Lower lobe of right lung (tissue), 2 donors: ENCODE data around the gene CPA2. TPM values are rescaled to one million over a fixed set of nuclear protein-coding genes. Genes with fewer than 3 reads are reported as not detected.
"Not testable (repeated sequence)": the region's sequence is repeated elsewhere in the genome, so short reads cannot be mapped to it uniquely, and the experiment has no call there.

Source experiments
- ATAC-seq, 2 donors: fragments of 200-7000 bp; cut with Tn5 transposase; one replicate each; pipeline ENCODE4 v1.9.1; 2020 to 2022; ENCODE audit warnings: mild to moderate bottlenecking in 2 of 2, moderate library complexity in 2 of 2
- DNase-seq: peaks from one replicate; pipeline ENCODE4 v3.0.0-alpha.2; 2020
- H3K27ac ChIP-seq: fragments of 200-600 bp; one replicate; pipeline ENCODE4 v1.8.0; 2022
- H3K27me3 ChIP-seq: fragments of 200-600 bp; one replicate; pipeline ENCODE4 v1.8.0; 2022; ENCODE audit warnings: low read depth
- H3K36me3 ChIP-seq: fragments of 200-600 bp; one replicate; pipeline ENCODE4 v1.8.0; 2022; ENCODE audit warnings: mild to moderate bottlenecking
- H3K4me1 ChIP-seq: fragments of 200-600 bp; one replicate; pipeline ENCODE4 v1.8.0; 2022
- H3K4me3 ChIP-seq: fragments of 200-600 bp; one replicate; pipeline ENCODE4 v1.8.0; 2022; ENCODE audit warnings: mild to moderate bottlenecking
- H3K9me3 ChIP-seq: fragments of 200-600 bp; one replicate; pipeline ENCODE4 v1.8.0; 2022
- intact Hi-C: fragments of 100-400 bp; cut with DNase I; formaldehyde crosslinking; loops from one replicate; pipeline ENCODE4 v1.11.0; 2022
- total RNA-seq: library from RNA; stranded (reverse); fragmentation: NEBNext Ultra II Directional; extraction: Animal tissue kit (Norgen Biotek cat#: 25700); gene quantifications from one replicate; pipeline ENCODE4 v1.2.1, GENCODE V29; 2021
- TF ChIP-seq, protein P1 (sequence below): fragments of 200-600 bp; IDR thresholded peaks from one replicate; pipeline ENCODE4 v1.8.0; 2022; ENCODE audit warnings: antibody characterized with exemption, mild to moderate bottlenecking
- donor health status: DM: no; HTN: yes; CAD: no; lungs with severe emphysema.

Gene CPA2
- total RNA-seq, 1 donor from 2014 or later, result not detected

DNA sequence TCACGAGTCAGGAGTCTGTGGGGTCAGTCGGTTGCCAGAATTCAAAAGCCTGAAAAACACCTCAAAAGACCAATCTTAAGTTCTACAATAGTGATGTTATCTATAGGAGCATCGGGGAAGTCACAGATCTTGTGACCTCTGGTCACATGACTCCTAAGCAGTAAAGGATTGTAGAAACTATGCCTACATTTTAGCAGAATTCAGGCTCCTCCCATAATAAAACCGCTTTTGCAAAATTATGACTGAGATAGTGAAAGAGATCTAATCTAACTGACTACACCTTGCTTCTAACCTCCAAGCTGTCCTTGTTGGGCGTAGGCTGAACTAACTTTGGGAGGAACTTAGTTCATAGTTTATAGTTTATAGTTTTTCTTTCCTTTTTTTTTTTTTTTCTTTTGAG is 42.5 kb upstream of the CPA2 start:
- Histone ChIP-seq H3K27me3 (no peaks in the 10 kb centered on the region), H3K27ac (no peak overlapping the region), H3K36me3 (no peaks in the 10 kb centered on the region), H3K4me1 (no peaks in the 10 kb centered on the region), H3K9me3 (no peaks in the 10 kb centered on the region), H3K4me3 (no peak overlapping the region)
- TF ChIP-seq, protein P1, sequence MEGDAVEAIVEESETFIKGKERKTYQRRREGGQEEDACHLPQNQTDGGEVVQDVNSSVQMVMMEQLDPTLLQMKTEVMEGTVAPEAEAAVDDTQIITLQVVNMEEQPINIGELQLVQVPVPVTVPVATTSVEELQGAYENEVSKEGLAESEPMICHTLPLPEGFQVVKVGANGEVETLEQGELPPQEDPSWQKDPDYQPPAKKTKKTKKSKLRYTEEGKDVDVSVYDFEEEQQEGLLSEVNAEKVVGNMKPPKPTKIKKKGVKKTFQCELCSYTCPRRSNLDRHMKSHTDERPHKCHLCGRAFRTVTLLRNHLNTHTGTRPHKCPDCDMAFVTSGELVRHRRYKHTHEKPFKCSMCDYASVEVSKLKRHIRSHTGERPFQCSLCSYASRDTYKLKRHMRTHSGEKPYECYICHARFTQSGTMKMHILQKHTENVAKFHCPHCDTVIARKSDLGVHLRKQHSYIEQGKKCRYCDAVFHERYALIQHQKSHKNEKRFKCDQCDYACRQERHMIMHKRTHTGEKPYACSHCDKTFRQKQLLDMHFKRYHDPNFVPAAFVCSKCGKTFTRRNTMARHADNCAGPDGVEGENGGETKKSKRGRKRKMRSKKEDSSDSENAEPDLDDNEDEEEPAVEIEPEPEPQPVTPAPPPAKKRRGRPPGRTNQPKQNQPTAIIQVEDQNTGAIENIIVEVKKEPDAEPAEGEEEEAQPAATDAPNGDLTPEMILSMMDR, result no peak
- ATAC-seq, result no peak
- intact Hi-C loops, result no loop called here
- no peak for DNase-seq

DNA sequence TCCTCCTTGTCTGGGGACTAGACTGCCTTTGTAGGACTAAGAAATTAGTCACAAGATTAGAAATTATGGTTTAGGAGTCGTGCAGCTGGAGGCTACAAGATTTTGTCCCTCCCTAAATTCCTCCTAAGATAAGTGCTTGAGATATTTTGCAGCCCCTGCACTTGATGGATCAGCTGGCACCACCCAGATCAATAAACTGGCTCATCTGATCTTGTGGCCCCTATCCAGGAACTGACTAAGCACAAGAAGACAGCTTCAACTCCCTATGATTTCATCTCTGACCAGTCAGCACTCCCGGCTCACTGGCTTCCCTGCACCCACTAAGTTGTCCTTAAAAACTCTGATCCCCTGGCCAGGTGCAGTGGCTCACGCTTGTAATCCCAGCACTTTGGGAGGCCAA is 41.7 kb upstream of the CPA2 start:
- H3K27me3 ChIP-seq, H3K36me3 ChIP-seq, DNase-seq, H3K9me3 ChIP-seq, H3K27ac ChIP-seq, H3K4me1 ChIP-seq, H3K4me3 ChIP-seq, ATAC-seq, intact Hi-C loops: not testable (repeated sequence)

DNA sequence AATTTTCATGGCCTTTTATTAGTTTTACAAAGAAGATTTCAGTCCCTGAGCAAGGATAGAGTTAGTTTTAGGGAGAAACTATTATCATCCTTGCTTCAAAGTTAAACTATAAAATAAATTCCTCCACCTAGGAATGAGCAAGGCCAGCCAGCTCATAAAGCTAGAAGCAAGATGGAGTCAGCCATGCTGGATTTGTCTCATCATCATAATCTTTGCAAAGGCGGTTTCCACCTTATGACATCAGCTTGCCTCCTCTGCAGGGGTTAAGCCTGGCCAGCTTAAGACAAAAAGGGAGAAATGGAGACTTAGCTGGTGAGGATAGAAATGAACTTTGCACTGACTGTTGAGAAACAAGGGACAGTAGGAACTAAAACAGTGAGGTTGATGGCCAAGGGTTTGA is 40.3 kb upstream of the CPA2 start:
- TF ChIP-seq, protein P1, result no peak
- no peak overlapping the region for H3K27ac ChIP-seq
- DNase-seq (no peak), ATAC-seq (no peak)
- no peaks in the 10 kb centered on the region for H3K36me3 ChIP-seq
- intact Hi-C loops, result no loop called here
- no peaks in the 10 kb centered on the region for H3K9me3 ChIP-seq
- no peaks in the 10 kb centered on the region for H3K27me3 ChIP-seq
- H3K4me3 ChIP-seq, result no peak overlapping the region
- H3K4me1 ChIP-seq, result no peaks in the 10 kb centered on the region

DNA sequence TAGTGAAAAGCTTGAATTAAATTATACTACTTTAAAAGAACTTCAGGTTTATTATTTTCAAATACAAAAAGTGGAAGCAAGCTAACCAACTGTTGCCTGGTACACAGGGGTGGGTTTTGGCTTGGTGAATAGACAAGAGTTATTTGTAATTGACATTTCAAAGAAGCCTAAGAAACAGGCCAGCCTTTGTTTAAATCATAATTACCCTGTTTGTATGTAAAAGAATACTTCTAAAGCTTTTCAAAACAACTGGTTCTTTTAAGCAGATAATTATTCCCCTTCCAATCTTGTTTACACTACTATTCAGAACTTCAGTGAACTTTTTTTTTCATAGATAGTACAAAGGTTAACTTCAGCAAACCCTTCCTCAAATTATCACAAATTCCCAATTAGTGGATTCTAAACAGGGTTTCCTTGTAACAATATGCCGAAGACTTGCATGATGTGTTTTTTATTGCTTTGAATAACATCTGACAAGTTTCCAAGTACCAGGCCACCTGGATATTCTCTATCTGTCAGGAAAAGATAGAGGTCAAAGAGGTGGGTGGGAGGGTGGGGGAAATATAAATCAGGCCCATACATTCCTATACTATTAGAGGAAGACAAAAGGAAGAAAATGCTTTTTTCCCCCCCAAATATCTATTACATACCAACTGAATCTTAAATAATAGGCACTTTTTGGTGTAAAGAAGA is 38.6 kb upstream of the CPA2 start:
- TF ChIP-seq, protein P1, result no peak
- Histone ChIP-seq H3K9me3 (no peaks in the 10 kb centered on the region), H3K27me3 (no peaks in the 10 kb centered on the region), H3K4me1 (no peaks in the 10 kb centered on the region), H3K4me3 (no peak overlapping the region), H3K27ac (no peak overlapping the region), H3K36me3 (no peaks in the 10 kb centered on the region)
- DNase-seq (no peak), ATAC-seq (no peak)
- intact Hi-C loops, result no loop called here

DNA sequence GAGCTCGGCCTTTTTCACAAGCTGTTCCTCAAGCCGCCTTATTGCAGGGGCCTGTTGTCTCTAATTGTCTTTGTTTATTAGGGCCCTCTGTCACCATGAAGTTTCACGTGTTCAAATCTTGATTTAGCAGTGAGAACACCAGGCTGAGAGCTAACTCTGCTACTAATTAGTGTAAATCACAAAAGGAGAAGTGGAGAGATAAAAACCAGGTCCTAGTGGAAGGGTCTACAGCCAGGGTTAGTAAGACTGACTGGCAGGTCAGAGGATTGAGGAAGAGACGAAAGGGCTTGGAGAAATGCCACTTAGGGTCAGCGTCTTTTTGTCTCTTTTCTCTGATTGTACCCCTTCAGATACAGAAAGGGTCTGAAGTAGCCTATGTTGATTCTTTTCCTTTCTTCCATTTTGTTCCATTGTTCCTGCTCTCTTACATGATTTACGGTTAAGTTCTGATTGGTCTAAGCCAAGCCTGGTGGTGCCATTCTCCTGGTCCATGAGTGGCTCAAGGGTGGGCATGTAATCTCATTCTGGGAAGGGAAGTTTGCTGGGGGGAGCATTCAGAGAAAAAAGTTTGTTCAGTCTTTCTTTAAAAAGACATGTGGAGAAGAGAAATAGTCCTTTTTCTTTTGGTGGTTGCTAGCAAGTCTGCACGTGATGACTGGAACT is 37.7 kb upstream of the CPA2 start:
- DNase-seq, result no peak
- H3K27ac ChIP-seq, result no peak overlapping the region
- H3K9me3 ChIP-seq, result no peaks in the 10 kb centered on the region
- H3K27me3 ChIP-seq, result no peaks in the 10 kb centered on the region
- TF ChIP-seq, protein P1, result no peak
- intact Hi-C loops, result no loop called here
- ATAC-seq, result no peak
- H3K4me1 ChIP-seq, result no peaks in the 10 kb centered on the region
- no peak overlapping the region for H3K4me3 ChIP-seq
- H3K36me3 ChIP-seq, result no peaks in the 10 kb centered on the region

DNA sequence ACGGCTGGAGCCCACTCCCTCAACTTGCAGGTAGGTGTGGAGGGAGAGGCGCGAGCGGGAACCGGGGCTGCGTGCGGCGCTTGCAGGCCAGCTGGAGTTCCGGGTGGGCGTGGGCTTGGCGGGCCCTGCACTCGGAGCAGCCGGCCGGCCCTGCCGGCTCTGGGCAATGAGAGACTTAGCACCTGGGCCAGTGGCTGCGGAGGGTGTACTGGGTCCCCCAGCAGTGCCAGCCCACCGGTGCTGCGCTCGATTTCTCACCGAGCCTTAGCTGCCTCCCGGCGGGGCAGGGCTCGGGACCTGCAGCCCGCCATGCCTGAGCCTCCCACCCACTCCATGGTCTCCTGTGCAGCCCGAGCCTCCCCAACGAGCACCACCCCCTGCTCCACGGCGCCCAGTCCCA is 36.7 kb upstream of the CPA2 start:
- H3K9me3 ChIP-seq, ATAC-seq, intact Hi-C loops, H3K4me1 ChIP-seq, H3K4me3 ChIP-seq, DNase-seq, H3K36me3 ChIP-seq, H3K27me3 ChIP-seq, H3K27ac ChIP-seq: not testable (repeated sequence)
